H9 (cell line): ENCODE results near the gene ELF5. TPM values are rescaled to one million over a fixed set of nuclear protein-coding genes. Genes with fewer than 3 reads are reported as not detected.

Experiments
- DNase-seq: peaks from one replicate; pipeline ENCODE4 v3.0.0-alpha.2; 2017
- H2AFZ ChIP-seq: one replicate; pipeline ENCODE4 v1.6.1; 2013; ENCODE audit warnings: mild to moderate bottlenecking, low read length, control low read depth, moderate library complexity
- H2AK5ac ChIP-seq: 2 replicates; pipeline ENCODE4 v1.6.1; 2013; ENCODE audit warnings: low read length, control low read depth, mixed read lengths; ENCODE audit not compliant: insufficient read length
- H2BK120ac ChIP-seq: one replicate; pipeline ENCODE4 v1.6.1; 2013; ENCODE audit warnings: low read depth, mild to moderate bottlenecking, low read length, control low read depth, inconsistent platforms; ENCODE audit not compliant: poor library complexity, severe bottlenecking
- H2BK12ac ChIP-seq: 2 replicates; pipeline ENCODE4 v1.6.1; 2013; ENCODE audit warnings: low read length, control low read depth, mixed read lengths, low read depth; ENCODE audit not compliant: insufficient read length
- H2BK15ac ChIP-seq: 2 replicates; pipeline ENCODE4 v1.6.1; 2013; ENCODE audit warnings: low read depth, low read length, control low read depth
- H2BK20ac ChIP-seq: one replicate; pipeline ENCODE4 v1.6.1; 2013; ENCODE audit warnings: low read depth, mild to moderate bottlenecking, low read length, control low read depth, inconsistent platforms; ENCODE audit not compliant: poor library complexity, severe bottlenecking
- H2BK5ac ChIP-seq: 2 replicates; pipeline ENCODE4 v1.6.1; 2013; ENCODE audit warnings: low read length, control low read depth, mixed read lengths; ENCODE audit not compliant: insufficient read length
- H3K14ac ChIP-seq: 2 replicates; pipeline ENCODE4 v1.6.1; 2013; ENCODE audit warnings: low read length, control low read depth; ENCODE audit not compliant: insufficient read depth
- H3K18ac ChIP-seq: 2 replicates; pipeline ENCODE4 v1.6.1; 2013; ENCODE audit warnings: low read depth, mild to moderate bottlenecking, mixed read lengths, low read length, control low read depth; ENCODE audit not compliant: insufficient read length
- H3K23ac ChIP-seq: 2 replicates; pipeline ENCODE4 v1.6.1; 2013; ENCODE audit warnings: low read length, control low read depth, mixed read lengths, low read depth; ENCODE audit not compliant: insufficient read length
- H3K23me2 ChIP-seq: 2 replicates; pipeline ENCODE4 v1.6.1; 2013; ENCODE audit warnings: low read depth, mild to moderate bottlenecking, mixed read lengths, low read length, control low read depth; ENCODE audit not compliant: insufficient read length, poor library complexity, severe bottlenecking
- H3K27ac ChIP-seq: 2 replicates; pipeline ENCODE4 v1.5.1; 2013; ENCODE audit warnings: low read length, control low read depth, mixed read lengths, low read depth; ENCODE audit not compliant: insufficient read length
- H3K27me3 ChIP-seq: 2 replicates; pipeline ENCODE4 v1.6.1; 2013; ENCODE audit warnings: low read length, control low read depth, inconsistent platforms; ENCODE audit not compliant: insufficient read depth
- H3K4ac ChIP-seq: 2 replicates; pipeline ENCODE4 v1.6.1; 2013; ENCODE audit warnings: low read depth, mild to moderate bottlenecking, control low read depth, inconsistent platforms, low read length, moderate library complexity
- H3K4me1 ChIP-seq: 2 replicates; pipeline ENCODE4 v1.6.1; 2013; ENCODE audit warnings: low read length, control low read depth, inconsistent platforms; ENCODE audit not compliant: insufficient read depth
- H3K4me2 ChIP-seq: 2 replicates; pipeline ENCODE4 v1.6.1; 2013; ENCODE audit warnings: low read length, control low read depth, mixed read lengths; ENCODE audit not compliant: insufficient read length, insufficient read depth
- H3K56ac ChIP-seq: 2 replicates; pipeline ENCODE4 v1.6.1; 2013; ENCODE audit warnings: low read depth, mild to moderate bottlenecking, mixed read lengths, low read length, control low read depth; ENCODE audit not compliant: insufficient read length
- H3K79me1 ChIP-seq: 2 replicates; pipeline ENCODE4 v1.6.1; 2013; ENCODE audit warnings: low read depth, mild to moderate bottlenecking, moderate library complexity, low read length, control low read depth, inconsistent platforms; ENCODE audit not compliant: insufficient read depth, poor library complexity, severe bottlenecking
- H3K79me2 ChIP-seq: 2 replicates; pipeline ENCODE4 v1.6.1; 2013; ENCODE audit warnings: low read length, control low read depth, inconsistent platforms; ENCODE audit not compliant: insufficient read depth
- H3K9ac ChIP-seq: 2 replicates; pipeline ENCODE4 v1.6.1; 2013; ENCODE audit warnings: low read length, control low read depth, mixed read lengths; ENCODE audit not compliant: insufficient read length; ENCODE audit errors: extremely low read depth
- H3K9me3 ChIP-seq: one replicate; pipeline ENCODE4 v1.6.1; 2013; ENCODE audit warnings: low read depth, low read length, inconsistent platforms; ENCODE audit not compliant: control insufficient read depth
- H3T11ph ChIP-seq: one replicate; pipeline ENCODE4 v1.6.1; 2013; ENCODE audit warnings: mild to moderate bottlenecking, low read length, control low read depth, inconsistent platforms
- H4K20me1 ChIP-seq: one replicate; pipeline ENCODE4 v1.6.1; 2013; ENCODE audit not compliant: control insufficient read depth, insufficient read length, insufficient read depth
- H4K5ac ChIP-seq: 2 replicates; pipeline ENCODE4 v1.6.1; 2013; ENCODE audit warnings: low read depth, mild to moderate bottlenecking, mixed read lengths, low read length, control low read depth; ENCODE audit not compliant: insufficient read length
- H4K8ac ChIP-seq: replicated peaks from 2 replicates; pipeline ENCODE4 v1.6.1; 2013; ENCODE audit warnings: low read length, control low read depth, mixed read lengths, low read depth; ENCODE audit not compliant: insufficient read length
- H4K91ac ChIP-seq: 2 replicates; pipeline ENCODE4 v1.6.1; 2013; ENCODE audit warnings: low read depth, mild to moderate bottlenecking, moderate library complexity, mixed read lengths, low read length, control low read depth; ENCODE audit not compliant: insufficient read length
- H3K27ac Mint-ChIP-seq, 3 experiments: 2 replicates in 2 of 3; 3 replicates in 1 of 3; pipeline ENCODE4 v1.8.0; 2020 to 2021; ENCODE audit warnings: mixed read lengths in 3 of 3, mild to moderate bottlenecking in 1 of 3, moderate library complexity in 1 of 3
- H3K27me3 Mint-ChIP-seq: 2 replicates; pipeline ENCODE4 v1.8.0; 2021; ENCODE audit warnings: low read depth, mild to moderate bottlenecking, moderate library complexity, mixed read lengths
- H3K36me3 Mint-ChIP-seq, 3 experiments: 2 replicates in 2 of 3; 3 replicates in 1 of 3; pipeline ENCODE4 v1.8.0; 2020 to 2021; ENCODE audit warnings: low read depth in 3 of 3, mixed read lengths in 3 of 3; ENCODE audit not compliant: insufficient read depth in 1 of 3
- H3K4me1 Mint-ChIP-seq, 2 experiments: 2 replicates each; pipeline ENCODE4 v1.8.0; 2020; ENCODE audit warnings: mixed read lengths in 2 of 2
- H3K4me3 Mint-ChIP-seq, 2 experiments: 2 replicates in 1 of 2; 3 replicates in 1 of 2; pipeline ENCODE4 v1.8.0; 2020 to 2021; ENCODE audit warnings: mild to moderate bottlenecking in 2 of 2, mixed read lengths in 2 of 2, moderate library complexity in 1 of 2
- H3K9me3 Mint-ChIP-seq, 2 experiments: 2 replicates in 1 of 2; 3 replicates in 1 of 2; pipeline ENCODE4 v1.8.0; 2020; ENCODE audit warnings: mild to moderate bottlenecking in 2 of 2, mixed read lengths in 2 of 2, moderate library complexity in 1 of 2
- CTCF ChIP-seq: fragments of 200-600 bp; sonication (generic); conservative IDR thresholded peaks from 3 replicates; pipeline ENCODE4 v1.8.0; 2021; ENCODE audit warnings: antibody characterized with exemption, mild to moderate bottlenecking
- total RNA-seq: library from RNA; stranded (reverse); gene quantifications from 2 replicates; pipeline ENCODE4 v1.2.1, GENCODE V29; 2021

ELF5 gene
- total RNA-seq, 1 experiment from 2014 or later, result not detected

- no peaks in the 10 kb centered on the region for H4K20me1 ChIP-seq
- Mint-ChIP-seq H3K36me3 (no peaks in the 10 kb centered on the region), H3K4me3 (no peak overlapping the region), H3K27ac (no peak overlapping the region), H3K27me3 (peaks cover 13% of the 10 kb centered on the region), H3K4me1 (peaks cover 4 to 9% of the 10 kb centered on the region in 2 experiments), H3K9me3 (no peaks in the 10 kb centered on the region)
- H2BK5ac ChIP-seq, result no peak overlapping the region
- no peak overlapping the region for H2BK15ac ChIP-seq
- no peaks in the 10 kb centered on the region for H3K9me3 ChIP-seq
- H4K5ac ChIP-seq, result no peak overlapping the region
- no peak overlapping the region for H3K56ac ChIP-seq
- no peak overlapping the region for H2AFZ ChIP-seq
- no peak overlapping the region for H2BK120ac ChIP-seq
- H3K23me2 ChIP-seq, result no peaks in the 10 kb centered on the region
- H4K91ac ChIP-seq, result no peak overlapping the region
- no peaks in the 10 kb centered on the region for H3K79me2 ChIP-seq
- no peaks in the 10 kb centered on the region for H3K27me3 ChIP-seq
- H4K8ac ChIP-seq, result no peak overlapping the region
- no peak overlapping the region for H2BK12ac ChIP-seq
- no peaks in the 10 kb centered on the region for H3K79me1 ChIP-seq
- H3K4me1 ChIP-seq, result no peaks in the 10 kb centered on the region
- H3K27ac ChIP-seq, result no peak overlapping the region
- no peak overlapping the region for H3K9ac ChIP-seq
- no peak overlapping the region for H3K4me2 ChIP-seq
- no peak overlapping the region for H3K18ac ChIP-seq
- no peak overlapping the region for H2BK20ac ChIP-seq
- no peak overlapping the region for H3K23ac ChIP-seq
- H3T11ph ChIP-seq, result no peak overlapping the region
- no peak for DNase-seq
- TF ChIP-seq CTCF, result no peak
- H3K4ac ChIP-seq, result no peak overlapping the region
- no peak overlapping the region for H2AK5ac ChIP-seq
- H3K14ac ChIP-seq, result no peak overlapping the region
Observed at GRCh38 chr11:34542089-34542488, 28.5 kb upstream of the ELF5 start.
